Astrocyte of the spinal cord (primary cell): ENCODE results near the gene ANKMY2.

Experiments
- DNase-seq: peaks from one replicate; pipeline ENCODE4 v3.0.0; 2011; ENCODE audit warnings: low read depth, low spot score
- H3K4me3 ChIP-seq: 2 replicates; pipeline ENCODE4 v1.5.1; 2011; ENCODE audit warnings: low read depth, mild to moderate bottlenecking, low read length, moderate library complexity
- CTCF ChIP-seq: IDR thresholded peaks from 2 replicates; pipeline ENCODE4 v1.5.1; 2012; ENCODE audit warnings: low read depth, mild to moderate bottlenecking, low read length, inconsistent platforms
- in situ Hi-C: cut with HindIII; loops from 2 replicates; pipeline ENCODE4 v1.10.0; 2017; ENCODE audit warnings: low sequenced_read_pairs

Gene ANKMY2

GRCh38 chr7:16645593-16646471 is at the start of gene ANKMY2, which contains the start of gene BZW2:
Gene ANKMY2 (minus strand): TSS chr7:16645754. CDS start chr7:16645573, 181 bp downstream.
Gene BZW2 (plus strand): TSS chr7:16646181. CDS start chr7:16665444, 19,263 bp downstream.
- peak within 1 kb of the TSS; percentile 88 for H3K4me3 ChIP-seq
- DNase-seq, result peak; percentile 98
- in situ Hi-C loops, result no loop called here
- no peak for TF ChIP-seq CTCF

- no peak overlapping the region for H3K4me3 ChIP-seq
- TF ChIP-seq CTCF, result no peak
- in situ Hi-C loops, result no loop called here
- DNase-seq, result no peak
These were observed 49.3 kb upstream of the ANKMY2 start for GRCh38 chr7:16694806-16695205.

GRCh38 chr7:16693601-16694318 is 48.2 kb upstream of the ANKMY2 start:
- no peak for DNase-seq
- no peak for TF ChIP-seq CTCF
- no peak overlapping the region for H3K4me3 ChIP-seq
- in situ Hi-C loops, result no loop called here

GRCh38 chr7:16691241-16691640 is 45.7 kb upstream of the ANKMY2 start:
- no peak for TF ChIP-seq CTCF
- no peak overlapping the region for H3K4me3 ChIP-seq
- in situ Hi-C loops, result no loop called here
- DNase-seq, result no peak

GRCh38 chr7:16688249-16688648 is 42.7 kb upstream of the ANKMY2 start:
- DNase-seq, result no peak
- in situ Hi-C loops, result no loop called here
- no peak overlapping the region for H3K4me3 ChIP-seq
- no peak for TF ChIP-seq CTCF

GRCh38 chr7:16685535-16685934 is 40.0 kb upstream of the ANKMY2 start:
- H3K4me3 ChIP-seq, result no peak overlapping the region
- no peak for DNase-seq
- TF ChIP-seq CTCF, result no peak
- in situ Hi-C loops, result no loop called here
